ENCODE data around the gene DDX59. TPM values are rescaled to one million over a fixed set of nuclear protein-coding genes. Genes with fewer than 3 reads are reported as not detected.

Gene DDX59
- total RNA-seq, 1 experiment from 2014 or later = 16.0 TPM

DNA sequence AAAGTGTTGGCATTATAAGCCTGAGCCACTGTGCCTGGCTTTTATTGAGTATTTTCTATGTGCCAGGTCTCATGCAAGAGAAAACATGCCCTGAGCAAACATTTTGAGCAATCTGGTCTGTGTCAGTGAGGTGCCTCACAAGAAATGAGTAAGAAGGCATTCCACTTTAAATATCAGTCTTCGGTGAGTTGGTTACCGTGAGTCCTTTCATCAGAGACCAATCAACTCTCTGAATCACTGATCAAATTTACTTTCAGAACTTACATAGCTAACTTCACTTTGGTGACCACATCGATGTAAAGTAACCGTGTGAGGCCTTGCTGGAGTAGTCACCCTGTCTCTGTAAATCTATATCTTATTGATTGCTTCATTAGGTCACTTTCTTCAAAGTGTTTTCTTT, 14.3 kb upstream of the DDX59 start:
- Histone ChIP-seq H2AFZ (ENCODE audit: low read depth, low read length, poor library complexity, severe bottlenecking) (no peak overlapping the region), H3K4me3 (replicated peaks in 1 of 2; ENCODE audit: low read depth in 1 of 2, low read length in 2 of 2) (no peak overlapping the region), H4K20me1 (ENCODE audit: insufficient read depth) (no peaks in the 10 kb centered on the region), H3K27me3 (ENCODE audit: insufficient read depth, low read length) (no peaks in the 10 kb centered on the region), H3K27ac (ENCODE audit: low read depth, low read length) (no peak overlapping the region), H3K9me3 (ENCODE audit: control insufficient read depth in 1 of 2, insufficient read depth in 1 of 2, low read depth in 1 of 2, low read length in 2 of 2) (no peaks in the 10 kb centered on the region), H3K9me2 (ENCODE audit: insufficient read depth) (no peaks in the 10 kb centered on the region), H3K4me1 (ENCODE audit: control insufficient read depth in 1 of 2, insufficient read depth in 2 of 2, low read length in 2 of 2) (no peaks in the 10 kb centered on the region), H3K36me3 (ENCODE audit: control insufficient read depth in 1 of 2, insufficient read depth in 2 of 2, low read length in 2 of 2) (no peaks in the 10 kb centered on the region), H3K9ac (ENCODE audit: low read length) (no peak overlapping the region), H3K4me2 (ENCODE audit: low read length) (no peak overlapping the region), H3K79me2 (ENCODE audit: insufficient read depth, low read length) (no peaks in the 10 kb centered on the region)
- ChIA-PET POLR2A (interaction anchor here (5.8 kb wide), 1 partner anchor 14 kb away, joined by 20 read pairs; the partner anchor contains the start of gene DDX59), CTCF (no interaction called here), RAD21 (ENCODE audit: low non-redundant PET in 1 of 2, low total read pairs in 2 of 2, uncharacterized antibody in 2 of 2, unreplicated experiment in 2 of 2) (no interaction called here)
- DNase-seq (ENCODE audit: low read depth, low spot score) (no peak), ATAC-seq (no peak)
- TF ChIP-seq, protein P1, sequence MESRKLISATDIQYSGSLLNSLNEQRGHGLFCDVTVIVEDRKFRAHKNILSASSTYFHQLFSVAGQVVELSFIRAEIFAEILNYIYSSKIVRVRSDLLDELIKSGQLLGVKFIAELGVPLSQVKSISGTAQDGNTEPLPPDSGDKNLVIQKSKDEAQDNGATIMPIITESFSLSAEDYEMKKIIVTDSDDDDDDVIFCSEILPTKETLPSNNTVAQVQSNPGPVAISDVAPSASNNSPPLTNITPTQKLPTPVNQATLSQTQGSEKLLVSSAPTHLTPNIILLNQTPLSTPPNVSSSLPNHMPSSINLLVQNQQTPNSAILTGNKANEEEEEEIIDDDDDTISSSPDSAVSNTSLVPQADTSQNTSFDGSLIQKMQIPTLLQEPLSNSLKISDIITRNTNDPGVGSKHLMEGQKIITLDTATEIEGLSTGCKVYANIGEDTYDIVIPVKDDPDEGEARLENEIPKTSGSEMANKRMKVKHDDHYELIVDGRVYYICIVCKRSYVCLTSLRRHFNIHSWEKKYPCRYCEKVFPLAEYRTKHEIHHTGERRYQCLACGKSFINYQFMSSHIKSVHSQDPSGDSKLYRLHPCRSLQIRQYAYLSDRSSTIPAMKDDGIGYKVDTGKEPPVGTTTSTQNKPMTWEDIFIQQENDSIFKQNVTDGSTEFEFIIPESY (IDR thresholded peaks at IDR 0.05; ENCODE audit: extremely low read depth, insufficient replicate concordance, low read length) = no peak
- no peak for TF ChIP-seq EZH2 (IDR thresholded peaks at IDR 0.05)
- no TSS peak for BruUV-seq (replicated peaks)
- intact Hi-C loops (cut with micrococcal nuclease) = no loop called here

- Histone ChIP-seq H2AFZ (ENCODE audit: low read depth, low read length, poor library complexity, severe bottlenecking) (no peak overlapping the region), H3K4me3 (replicated peaks in 1 of 2; ENCODE audit: low read depth in 1 of 2, low read length in 2 of 2) (no peak overlapping the region), H3K9me3 (ENCODE audit: control insufficient read depth in 1 of 2, insufficient read depth in 1 of 2, low read depth in 1 of 2, low read length in 2 of 2) (no peaks in the 10 kb centered on the region), H3K9ac (ENCODE audit: low read length) (no peak overlapping the region), H3K9me2 (ENCODE audit: insufficient read depth) (no peaks in the 10 kb centered on the region), H3K36me3 (ENCODE audit: control insufficient read depth in 1 of 2, insufficient read depth in 2 of 2, low read length in 2 of 2) (no peaks in the 10 kb centered on the region), H3K27me3 (ENCODE audit: insufficient read depth, low read length) (no peaks in the 10 kb centered on the region), H4K20me1 (ENCODE audit: insufficient read depth) (no peaks in the 10 kb centered on the region), H3K4me1 (ENCODE audit: control insufficient read depth in 1 of 2, insufficient read depth in 2 of 2, low read length in 2 of 2) (no peaks in the 10 kb centered on the region), H3K79me2 (ENCODE audit: insufficient read depth, low read length) (no peaks in the 10 kb centered on the region), H3K4me2 (ENCODE audit: low read length) (no peak overlapping the region), H3K27ac (ENCODE audit: low read depth, low read length) (no peak overlapping the region)
- RAD21 ChIA-PET (ENCODE audit: low non-redundant PET in 1 of 2, low total read pairs in 2 of 2, uncharacterized antibody in 2 of 2, unreplicated experiment in 2 of 2) = interaction anchor here in 1 of 2 experiments (0.5 kb wide), 1 partner anchor 61 kb away, joined by 4 read pairs; no protein-coding TSS in a partner anchor
- POLR2A ChIA-PET = interaction anchor here (5.8 kb wide), 1 partner anchor 13 kb away, joined by 20 read pairs; the partner anchor contains the start of gene DDX59
- CTCF ChIA-PET = no interaction called here
- intact Hi-C loops (cut with micrococcal nuclease) = no loop called here
- ATAC-seq (no peak), DNase-seq (ENCODE audit: low read depth, low spot score) (no peak)
- no peak for TF ChIP-seq SRF (IDR thresholded peaks at IDR 0.05; ENCODE audit: low read depth)
- TF ChIP-seq FOSL1 (IDR thresholded peaks at IDR 0.05; ENCODE audit: low read depth) = no peak
- no peak for TF ChIP-seq EZH2 (IDR thresholded peaks at IDR 0.05)
- no peak for TF ChIP-seq REST (IDR thresholded peaks at IDR 0.05; ENCODE audit: low read depth)
- TF ChIP-seq JUND (IDR thresholded peaks at IDR 0.05) = no peak
- TF ChIP-seq RAD21 (IDR thresholded peaks at IDR 0.05; ENCODE audit: low read depth) = no peak
- no peak for TF ChIP-seq ELF1 (IDR thresholded peaks at IDR 0.05; ENCODE audit: borderline replicate concordance, low read depth)
- no peak for TF ChIP-seq POLR2A (IDR thresholded peaks at IDR 0.05; ENCODE audit: borderline replicate concordance, extremely low read depth, insufficient read depth, insufficient read length)
- TF ChIP-seq MAX (IDR thresholded peaks at IDR 0.05) = no peak
- no peak for TF ChIP-seq TCF7L2 (IDR thresholded peaks at IDR 0.05; ENCODE audit: borderline replicate concordance, extremely low read depth, insufficient read depth, insufficient read length)
- no peak for TF ChIP-seq SP1 (IDR thresholded peaks at IDR 0.05; ENCODE audit: low read depth)
- TF ChIP-seq EZH2phosphoT487 (IDR thresholded peaks at IDR 0.05; ENCODE audit: borderline replicate concordance) = no peak
- no TSS peak for BruUV-seq (replicated peaks)
These were observed 13.6 kb upstream of the DDX59 start for GRCh38 chr1:200683298-200683697.
